UCSD-AML1 (cell line): Measurements from ENCODE around the gene PGRMC2.

Experiments used
- DNase-seq: peaks from one replicate; lab custom pipeline; 2025; ENCODE audit not compliant: unreplicated experiment; lab: John Stamatoyannopoulos, UW

The PGRMC2 gene, protein sequence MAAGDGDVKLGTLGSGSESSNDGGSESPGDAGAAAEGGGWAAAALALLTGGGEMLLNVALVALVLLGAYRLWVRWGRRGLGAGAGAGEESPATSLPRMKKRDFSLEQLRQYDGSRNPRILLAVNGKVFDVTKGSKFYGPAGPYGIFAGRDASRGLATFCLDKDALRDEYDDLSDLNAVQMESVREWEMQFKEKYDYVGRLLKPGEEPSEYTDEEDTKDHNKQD

DNA sequence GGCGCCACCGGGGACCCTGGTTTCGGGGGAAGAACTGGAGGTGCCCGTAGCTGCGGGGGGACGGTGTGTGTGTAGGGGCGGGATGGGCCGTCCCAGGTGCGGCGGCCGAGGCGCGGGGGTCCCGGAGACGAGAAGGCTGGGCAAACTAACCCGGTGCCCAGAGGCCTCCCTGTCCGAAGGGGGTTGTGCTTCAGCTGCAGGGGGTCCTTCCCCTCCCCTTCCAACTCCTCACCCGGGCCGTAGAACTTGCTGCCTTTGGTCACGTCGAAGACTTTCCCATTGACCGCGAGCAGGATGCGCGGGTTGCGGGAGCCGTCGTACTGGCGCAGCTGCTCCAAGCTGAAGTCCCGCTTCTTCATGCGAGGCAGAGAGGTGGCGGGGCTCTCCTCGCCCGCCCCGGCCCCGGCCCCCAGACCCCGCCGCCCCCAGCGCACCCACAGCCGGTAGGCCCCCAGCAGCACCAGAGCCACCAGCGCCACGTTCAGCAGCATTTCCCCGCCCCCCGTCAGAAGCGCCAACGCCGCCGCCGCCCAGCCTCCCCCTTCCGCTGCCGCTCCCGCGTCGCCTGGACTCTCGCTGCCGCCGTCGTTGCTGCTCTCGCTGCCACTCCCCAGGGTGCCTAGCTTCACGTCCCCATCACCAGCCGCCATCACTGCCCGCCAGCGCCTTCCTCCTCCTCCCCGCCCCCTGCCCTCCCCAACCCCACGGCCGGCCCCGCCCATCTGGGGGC, at the start of gene PGRMC2:
Gene PGRMC2, minus strand, starts transcription at position 673 of the 730 bp plus-strand sequence. Its CDS starts 23 bp downstream, at position 650.
- peak; percentile 62 for DNase-seq

DNA sequence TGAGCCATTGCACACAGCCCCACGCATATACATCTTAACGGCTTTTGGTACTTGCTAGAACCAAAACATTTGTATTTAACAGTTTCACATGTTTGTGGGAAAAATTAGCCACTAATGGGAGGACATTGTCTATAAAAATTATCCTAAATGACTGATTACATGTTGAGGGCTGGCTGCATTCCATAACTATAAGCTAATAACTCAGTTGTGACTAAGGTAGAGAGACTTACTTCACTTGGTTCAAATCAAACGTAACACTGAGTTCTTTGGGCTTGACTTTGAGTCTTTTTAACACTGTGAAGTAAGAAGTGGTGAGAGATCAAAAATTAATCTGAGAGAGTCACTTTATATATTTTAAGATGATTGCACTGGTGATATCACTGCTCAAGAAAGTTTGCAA, 47.9 kb upstream of the PGRMC2 start:
- DNase-seq, result no peak

DNA sequence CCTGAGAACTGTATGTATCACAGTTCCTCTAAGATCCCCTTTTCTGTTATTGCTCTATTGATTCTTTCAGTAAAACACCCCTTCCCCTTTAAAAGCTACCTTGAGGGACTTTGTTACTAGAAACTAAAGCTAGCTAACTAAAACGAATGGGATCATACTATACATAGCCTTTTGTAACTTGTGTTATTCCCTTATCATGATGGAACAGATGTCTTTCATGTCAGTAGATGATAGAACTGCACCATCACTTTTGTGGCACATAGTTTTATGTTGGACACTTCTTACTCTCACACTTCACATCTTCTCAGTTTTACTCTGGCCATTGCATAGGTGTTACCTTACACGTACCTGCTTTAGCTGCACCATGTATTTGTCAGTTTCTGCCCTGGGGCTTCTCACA, 46.6 kb upstream of the PGRMC2 start:
- no peak for DNase-seq

DNA sequence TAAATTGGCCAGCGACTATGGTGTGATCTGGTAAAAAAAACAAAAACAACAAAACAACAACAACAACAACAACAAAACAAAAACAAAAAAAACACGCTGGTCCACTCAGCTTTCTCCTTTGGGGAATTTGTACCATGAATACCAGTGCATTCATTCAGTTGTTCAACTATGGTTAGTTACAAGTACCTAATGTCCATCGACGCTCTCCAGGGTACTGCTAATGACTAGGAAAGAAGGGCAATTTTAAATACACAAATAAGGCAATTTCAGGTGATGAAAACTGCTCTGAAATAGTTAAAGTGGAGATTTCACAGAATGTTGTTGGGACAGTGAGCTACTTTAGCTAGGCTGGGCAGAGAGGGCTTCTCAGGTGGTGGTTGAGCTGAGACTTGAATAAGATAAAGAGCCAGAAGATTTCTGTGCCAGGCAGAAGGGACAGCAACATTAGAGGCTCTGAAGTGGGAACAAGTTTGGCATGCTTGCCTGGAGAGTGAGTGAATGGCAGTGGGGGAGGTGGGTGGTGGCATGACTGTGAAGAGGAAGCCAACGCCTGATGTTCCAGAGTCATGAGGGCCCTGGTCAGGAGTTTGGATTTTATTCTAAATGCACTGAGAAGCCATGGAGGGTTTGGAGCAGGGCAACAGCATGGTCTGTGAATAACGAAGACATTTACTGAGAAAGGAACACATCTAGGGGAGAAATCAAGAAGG, 45.9 kb upstream of the PGRMC2 start:
- DNase-seq, result no peak

DNA sequence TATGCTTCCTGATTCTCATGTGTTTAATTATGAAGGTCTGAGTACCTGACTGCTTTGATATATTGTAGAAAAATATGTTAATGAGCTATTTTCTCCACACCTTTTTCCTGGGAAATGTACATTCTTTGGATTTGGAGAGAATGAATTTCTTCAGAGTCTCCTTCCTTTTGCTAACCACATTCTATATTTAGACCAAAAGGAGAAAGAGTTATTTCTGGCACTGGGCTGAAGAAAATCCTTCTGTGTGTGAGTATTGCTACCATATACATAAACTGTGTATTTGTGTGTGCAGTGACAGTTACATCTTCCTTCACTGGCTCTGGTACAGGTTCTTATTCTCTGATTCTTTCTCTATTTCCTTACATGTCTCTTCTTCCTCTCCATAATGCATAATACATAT, 44.5 kb upstream of the PGRMC2 start:
- DNase-seq, result no peak

DNA sequence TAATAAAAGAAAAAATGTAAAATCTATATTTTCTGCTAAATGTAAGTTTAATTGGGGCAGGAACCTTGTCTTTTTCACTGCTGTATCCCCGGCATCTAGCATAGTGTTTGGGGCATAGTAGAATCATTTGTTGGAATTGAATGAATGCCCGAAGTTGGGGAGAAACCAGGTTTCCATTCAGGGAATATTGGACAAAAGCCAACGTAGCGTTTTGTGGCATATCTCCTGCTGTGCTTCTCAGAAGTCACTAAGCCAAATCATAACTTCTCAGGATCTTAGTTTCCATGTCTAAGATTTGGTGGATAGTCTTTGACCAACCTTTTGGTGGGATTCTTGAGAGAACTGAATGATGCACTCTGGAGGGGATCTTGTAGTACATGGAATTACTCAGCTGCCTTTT, 42.0 kb upstream of the PGRMC2 start:
- no peak for DNase-seq

DNA sequence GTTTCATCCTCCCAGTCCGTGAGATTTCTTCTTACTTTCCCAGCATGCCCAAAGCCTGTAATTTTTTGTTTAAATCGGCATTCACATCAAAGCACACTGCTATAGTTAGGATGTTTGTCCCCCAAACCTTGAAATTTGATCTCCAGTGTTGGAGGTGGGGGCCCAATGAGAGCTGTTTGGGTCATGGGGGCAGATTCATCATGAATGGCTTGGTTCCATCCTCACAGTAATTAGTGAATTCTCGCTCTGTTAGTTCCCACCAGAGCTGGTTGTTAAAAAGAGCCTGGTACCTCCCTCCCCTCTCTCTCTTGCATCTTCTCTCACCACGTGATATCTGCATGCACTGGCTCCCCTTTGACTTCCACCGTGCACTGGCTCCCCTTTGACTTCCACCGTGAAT, 40.5 kb upstream of the PGRMC2 start:
- DNase-seq, result no peak

DNA sequence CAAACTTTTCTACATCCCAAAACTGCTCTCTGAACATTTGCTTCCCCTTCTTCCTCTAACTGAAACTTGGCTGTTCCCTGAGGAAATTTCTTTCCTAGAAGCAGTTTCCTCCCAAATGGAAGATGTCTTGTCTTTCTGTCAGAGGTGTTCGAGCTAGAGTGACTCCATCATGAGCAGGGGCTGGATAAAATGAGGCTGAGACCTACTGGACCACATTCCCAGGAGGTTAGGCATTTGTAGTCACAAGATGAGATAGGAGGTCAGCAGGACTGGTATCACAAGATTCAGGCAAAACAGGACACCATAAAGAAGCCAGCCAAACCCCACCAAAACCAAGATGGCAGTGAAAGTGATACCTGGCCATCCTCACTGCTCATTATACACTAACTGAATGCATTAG, 35.8 kb upstream of the PGRMC2 start:
- DNase-seq, result no peak

DNA sequence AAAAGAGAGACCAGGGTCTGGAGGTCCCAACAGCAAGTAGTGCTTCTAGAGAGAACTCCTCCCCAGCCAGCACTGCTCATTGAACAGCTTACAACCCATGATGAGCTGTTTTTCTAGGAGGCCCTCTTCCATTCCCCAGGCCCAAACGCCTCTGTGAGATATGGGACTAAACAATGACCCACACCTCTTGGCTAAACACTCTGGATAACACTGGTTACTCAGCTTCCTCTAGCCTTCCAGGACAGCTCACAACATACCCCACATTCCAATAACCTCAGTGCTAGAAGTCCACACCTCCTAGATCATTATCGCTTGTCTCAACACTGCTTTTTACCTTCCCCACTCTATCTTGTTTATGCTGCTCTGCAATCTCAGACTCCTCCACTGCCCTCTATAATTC, 35.4 kb upstream of the PGRMC2 start:
- DNase-seq, result no peak

DNA sequence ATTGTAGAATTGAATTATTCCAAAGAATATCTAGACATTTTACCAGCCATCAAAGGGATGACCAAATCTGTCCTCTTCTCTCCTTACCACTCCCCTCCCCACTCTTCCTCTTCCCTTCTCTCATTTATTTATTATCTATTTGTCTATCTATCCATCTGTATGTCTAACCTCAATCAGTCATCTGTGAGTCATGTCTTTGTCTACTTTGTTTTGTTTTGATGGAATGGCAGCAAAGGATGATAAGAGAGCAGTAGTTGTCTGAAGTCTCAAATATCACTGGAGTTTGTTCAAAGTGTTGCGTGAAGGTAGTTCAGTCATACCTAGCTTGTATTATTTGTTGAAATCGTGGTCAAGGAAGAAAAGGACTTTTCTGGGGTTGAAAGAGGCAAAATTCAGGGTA, 34.7 kb upstream of the PGRMC2 start:
- DNase-seq, result no peak

DNA sequence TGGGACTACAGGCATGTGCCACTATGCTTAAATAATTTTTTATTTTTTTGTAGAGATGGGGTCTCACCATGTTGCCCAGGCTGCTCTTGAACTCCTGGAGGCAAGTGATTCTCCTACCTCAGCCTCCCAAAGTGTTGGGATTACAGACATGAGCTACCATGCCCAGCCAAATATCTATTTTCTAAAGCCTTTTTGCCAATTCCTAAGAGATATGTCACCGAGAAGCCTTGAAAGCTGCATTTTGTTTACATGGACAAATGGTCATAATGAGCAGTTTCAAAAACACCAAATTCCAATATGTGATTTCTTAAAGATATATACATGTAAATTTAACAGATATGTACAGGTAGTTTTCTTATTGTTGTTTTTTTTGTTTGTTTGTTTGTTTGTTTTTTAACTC, 33.0 kb upstream of the PGRMC2 start:
- no peak for DNase-seq

DNA sequence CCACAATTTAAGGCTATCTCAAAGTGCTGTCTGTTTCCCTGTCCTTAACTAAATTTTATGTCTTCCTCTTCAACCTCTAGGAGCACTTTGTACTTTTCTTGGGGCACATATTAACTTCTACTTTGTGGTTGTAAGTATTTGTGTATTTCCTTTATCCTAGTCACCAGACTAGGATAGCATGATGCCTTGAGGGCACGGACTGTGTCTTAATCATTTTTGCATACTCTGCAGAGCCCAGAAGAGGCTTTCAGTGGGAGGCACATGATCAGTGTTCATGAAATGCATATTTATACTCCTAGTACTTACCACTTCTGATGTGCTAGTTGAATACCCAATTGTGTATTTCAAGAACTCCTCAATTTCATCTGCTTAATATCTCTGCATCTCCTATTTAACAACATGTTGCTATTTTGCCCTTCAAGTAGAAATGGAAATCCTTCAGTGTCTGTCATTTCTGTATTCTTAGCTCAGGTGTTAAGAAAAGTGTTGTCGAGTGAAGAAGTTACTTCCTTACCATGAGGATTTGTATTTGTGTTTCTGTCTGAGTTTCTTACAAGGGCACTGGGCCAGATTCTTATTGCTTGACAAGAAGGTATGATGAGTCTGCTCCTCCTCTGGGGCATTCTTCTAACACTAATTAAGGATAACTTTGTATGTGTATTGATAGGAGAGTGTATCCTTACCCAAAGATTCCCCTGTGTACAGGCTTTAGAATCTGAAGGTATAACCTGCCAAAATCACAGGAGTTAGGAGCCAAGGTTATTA, 28.3 kb upstream of the PGRMC2 start:
- DNase-seq, result no peak

DNA sequence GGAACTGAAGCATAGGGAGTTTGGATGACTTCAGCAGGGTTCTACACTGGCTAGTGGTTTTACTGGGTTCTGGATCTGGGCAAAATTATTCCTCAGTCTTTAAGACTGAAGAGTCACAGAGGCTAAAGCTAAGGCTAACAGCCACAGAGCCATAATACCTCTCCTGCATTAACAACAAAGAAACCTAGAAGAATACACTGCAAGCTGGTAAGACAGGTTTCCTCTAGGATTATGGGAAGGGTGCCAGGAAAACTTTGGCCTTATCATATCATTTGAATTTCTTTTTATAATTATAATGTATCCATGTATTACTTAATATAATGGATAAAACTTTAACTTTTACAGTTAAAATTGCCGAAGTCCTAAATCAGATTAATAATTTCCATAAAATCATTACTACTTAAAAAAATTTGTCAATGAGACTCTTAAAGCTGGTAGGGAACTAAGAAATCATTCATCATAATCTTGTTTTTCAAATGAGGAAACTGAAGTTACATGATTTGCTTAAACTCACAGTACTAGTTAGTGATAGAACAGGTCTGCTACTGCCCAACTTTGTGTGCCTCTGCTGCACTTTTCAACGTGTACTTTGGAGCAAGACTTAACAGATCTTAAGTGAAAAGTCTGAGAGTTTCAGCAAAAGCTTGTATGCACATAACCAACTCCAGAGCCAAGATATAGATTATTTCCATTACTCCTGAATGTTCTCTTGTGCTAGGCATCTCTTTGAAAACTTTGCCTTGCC, 24.2 kb upstream of the PGRMC2 start:
- no peak for DNase-seq

DNA sequence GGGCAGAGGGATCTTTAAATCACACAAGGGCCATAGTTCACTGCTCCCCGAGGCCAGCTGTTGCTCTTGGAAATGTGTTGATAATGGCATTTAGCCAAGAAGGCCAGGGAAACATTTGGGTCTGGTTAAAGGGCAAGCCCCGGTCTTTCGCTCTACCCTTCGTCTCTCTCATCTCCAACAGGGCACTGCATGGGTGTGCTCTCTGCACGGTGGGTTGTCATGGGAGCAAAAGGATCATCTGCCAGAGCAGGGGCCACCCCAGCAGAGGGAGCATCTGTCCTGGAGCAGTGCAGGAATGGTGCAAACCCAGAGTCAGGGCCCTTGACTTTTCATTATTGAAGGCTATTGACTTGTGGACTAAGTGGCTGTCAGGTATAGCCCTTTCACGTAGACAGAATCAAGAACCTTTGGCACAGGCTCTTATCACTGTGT, 22.7 kb upstream of the PGRMC2 start:
- DNase-seq, result no peak

DNA sequence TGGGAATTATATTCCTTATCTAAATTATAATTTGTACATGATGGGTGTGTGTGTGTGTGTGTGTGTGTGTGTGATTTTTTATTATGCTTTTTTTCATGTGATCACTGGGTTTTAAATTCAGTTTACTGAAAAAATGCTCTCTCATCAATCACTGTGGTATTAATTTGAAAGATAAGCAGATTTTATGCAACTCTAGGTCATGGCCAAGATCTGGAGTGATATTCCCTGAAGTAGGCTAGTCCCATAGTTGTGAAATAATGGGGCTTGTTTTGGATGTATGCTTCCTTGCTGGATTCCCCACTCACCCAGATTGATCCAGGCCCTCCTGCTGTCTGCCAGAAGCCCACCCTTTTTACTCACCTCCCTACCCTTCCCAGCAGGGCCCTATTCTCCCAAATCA, 22.0 kb upstream of the PGRMC2 start:
- DNase-seq, result no peak

DNA sequence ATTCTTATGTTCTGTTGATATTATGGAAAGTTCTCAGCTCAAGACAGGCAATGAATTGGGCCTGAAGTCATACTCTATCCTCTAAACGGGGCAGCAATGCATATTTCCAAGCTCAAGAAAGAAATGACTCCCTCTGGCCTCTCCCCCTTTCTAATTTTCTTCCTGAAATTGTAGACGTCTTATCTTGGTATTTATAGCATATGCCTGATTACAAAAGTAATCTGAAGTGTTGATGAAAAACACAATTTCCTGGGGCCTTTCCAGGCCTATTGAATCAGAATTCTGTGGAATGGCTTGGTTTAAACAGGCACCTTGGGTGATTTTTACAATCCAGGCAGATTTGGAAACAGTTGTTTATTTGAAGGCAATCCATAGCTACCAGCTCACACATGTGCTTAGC, 21.4 kb upstream of the PGRMC2 start:
- no peak for DNase-seq

DNA sequence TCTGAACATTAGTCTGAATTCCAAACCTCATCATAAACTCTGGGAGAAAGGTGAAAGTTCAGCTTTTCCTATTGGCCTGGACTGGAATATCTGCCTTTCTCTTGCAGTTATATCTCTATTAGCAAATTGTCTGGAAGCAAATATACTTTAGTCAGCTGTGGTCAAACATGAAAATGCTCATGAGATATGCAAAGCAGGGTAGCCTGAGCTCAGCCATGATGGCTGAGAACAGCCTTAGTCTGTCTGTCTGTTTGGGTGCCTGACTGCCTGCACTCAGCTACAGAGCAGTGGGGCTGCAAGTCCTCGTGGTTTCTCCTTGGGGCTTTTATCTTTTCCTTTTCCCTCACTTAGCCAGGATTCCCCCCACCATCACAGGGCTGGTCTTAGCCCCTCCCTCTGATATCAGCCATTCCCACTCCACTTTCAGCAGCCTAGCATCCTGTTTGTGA, 19.5 kb upstream of the PGRMC2 start:
- DNase-seq, result peak; percentile 15

DNA sequence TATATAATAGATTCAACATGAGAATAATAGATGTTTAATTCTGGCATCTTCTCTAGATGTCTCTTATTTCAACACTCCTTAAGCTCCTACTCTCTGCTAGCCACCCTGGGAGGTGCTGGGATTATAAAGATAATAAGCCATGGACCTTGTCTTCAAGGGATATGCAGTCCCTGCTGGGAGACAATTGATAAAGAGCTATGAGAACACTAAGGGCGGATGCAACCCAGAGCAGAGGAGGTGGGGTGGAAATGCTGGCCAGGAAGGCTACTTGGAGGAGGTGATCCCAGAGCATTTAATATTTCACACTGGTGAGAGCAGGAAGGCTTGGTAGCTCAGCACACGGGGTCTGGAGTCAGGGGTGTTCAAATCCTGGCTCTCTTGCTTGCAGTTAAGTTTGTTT, 18.3 kb upstream of the PGRMC2 start:
- no peak for DNase-seq

DNA sequence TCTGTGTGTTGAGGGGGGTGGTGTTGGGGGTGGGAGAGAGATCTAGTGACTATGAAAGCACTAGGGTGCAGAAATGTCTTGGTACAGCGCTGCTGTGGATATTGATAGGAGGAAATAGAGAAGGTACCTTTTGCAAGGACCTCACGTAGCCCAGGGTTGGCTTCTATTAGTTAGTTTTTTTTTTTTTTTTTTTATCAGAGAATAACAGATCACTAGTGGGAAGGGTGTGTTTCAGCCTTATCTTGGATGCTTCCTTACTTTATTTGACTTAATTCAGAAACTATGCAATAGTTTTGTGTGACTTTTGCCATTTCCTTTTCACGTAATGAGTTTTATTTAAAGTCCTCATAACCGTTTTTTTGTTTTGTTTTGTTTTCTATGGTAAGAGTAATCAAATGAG, 16.4 kb upstream of the PGRMC2 start:
- no peak for DNase-seq

DNA sequence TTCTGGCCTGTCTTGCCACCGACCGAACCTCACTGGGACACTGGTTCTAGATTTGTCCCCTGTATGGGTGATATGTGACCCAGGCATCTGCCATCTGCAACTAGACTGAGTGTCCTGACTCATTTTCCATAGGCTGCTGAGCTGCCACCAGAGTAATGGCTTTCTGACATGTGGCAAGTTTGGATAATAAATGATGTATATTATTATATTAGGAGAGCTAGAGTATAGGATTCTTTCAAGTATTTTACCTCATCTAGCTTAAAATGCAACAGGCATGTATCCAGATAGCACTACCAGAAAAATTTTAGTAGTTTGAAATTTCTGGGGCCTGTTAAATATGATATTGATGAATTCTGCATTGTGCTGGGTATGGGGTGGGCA, 15.8 kb upstream of the PGRMC2 start:
- no peak for DNase-seq

DNA sequence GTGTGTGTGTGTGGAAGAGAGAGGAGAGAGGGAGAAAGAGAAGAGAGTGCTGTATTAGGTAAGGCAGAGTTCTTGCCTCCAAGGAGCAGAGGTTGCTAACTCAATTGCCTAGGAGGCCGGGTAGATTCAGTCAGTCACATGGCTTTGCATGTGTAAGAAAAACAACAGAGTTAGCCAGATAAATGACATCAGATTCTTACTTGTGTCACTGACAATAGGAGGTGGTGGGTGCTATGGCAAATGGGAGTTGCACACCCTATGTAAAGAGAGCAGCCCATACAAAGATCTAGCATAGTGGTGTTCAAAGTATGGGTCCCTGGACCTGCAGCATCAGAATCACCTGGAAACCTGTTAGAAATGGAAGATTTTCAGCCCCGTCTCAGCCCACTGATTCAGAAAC, 14.4 kb upstream of the PGRMC2 start:
- no peak for DNase-seq
